PC-9 (cell line): Measurements from ENCODE around the gene PRAMEF1. TPM values are rescaled to one million over a fixed set of nuclear protein-coding genes. Genes with fewer than 3 reads are reported as not detected.
"Not testable (repeated sequence)": the region's sequence is repeated elsewhere in the genome, so short reads cannot be mapped to it uniquely, and the experiment has no call there.

Experiments used
- BruUV-seq: library from RNA; stranded (reverse); fragments of 400-500 nt; replicated peaks from 2 replicates; lab custom pipeline; 2021; lab: Mats Ljungman, UMichigan
- CTCF ChIA-PET: fragments of 300-600 bp; sonication (Branson Sonifier 250); formaldehyde crosslinking; loops from one replicate; lab custom pipeline; 2022; ENCODE audit warnings: antibody characterized with exemption; lab: Charles Lee
- POLR2A ChIA-PET: fragments of 300-600 bp; sonication (Branson Sonifier 250); formaldehyde crosslinking; loops from one replicate; lab custom pipeline; 2022; ENCODE audit warnings: antibody characterized with exemption; ENCODE audit not compliant: unreplicated experiment; lab: Charles Lee
- DNase-seq, 2 experiments: peaks; one replicate each; pipeline versions ENCODE4 v3.0.0 to v3.0.0-alpha.2; 2015 to 2022; ENCODE audit warnings: mixed read lengths in 1 of 2
- H2AFZ ChIP-seq: fragments of 200-600 bp; sonication (generic); 2 replicates; pipeline ENCODE4 v1.8.1; 2017; ENCODE audit warnings: antibody characterized with exemption
- H3F3A ChIP-seq: fragments of 200-600 bp; sonication (generic); 2 replicates; pipeline ENCODE4 v1.8.1; 2017; ENCODE audit warnings: antibody characterized with exemption, mild to moderate bottlenecking, low read depth; ENCODE audit not compliant: insufficient read depth
- H3K27ac ChIP-seq: fragments of 200-600 bp; sonication (generic); 2 replicates; pipeline ENCODE4 v1.6.1; 2016; ENCODE audit warnings: mixed run types
- H3K27me3 ChIP-seq: fragments of 200-600 bp; sonication (generic); 2 replicates; pipeline ENCODE4 v1.6.1; 2016; ENCODE audit warnings: low read depth, mixed run types; ENCODE audit not compliant: insufficient read depth
- H3K36me3 ChIP-seq: fragments of 200-600 bp; sonication (generic); 2 replicates; pipeline ENCODE4 v1.6.1; 2016; ENCODE audit warnings: low read depth, mixed run types
- H3K4me1 ChIP-seq: fragments of 200-600 bp; sonication (generic); replicated peaks from 2 replicates; pipeline ENCODE4 v1.6.1; 2016; ENCODE audit warnings: mixed run types; ENCODE audit not compliant: insufficient read depth
- H3K4me2 ChIP-seq: fragments of 200-600 bp; sonication (generic); 2 replicates; pipeline ENCODE4 v1.6.1; 2017; ENCODE audit warnings: mixed run types
- H3K4me3 ChIP-seq: fragments of 200-600 bp; sonication (generic); 2 replicates; pipeline ENCODE4 v1.6.1; 2016; ENCODE audit warnings: mixed run types
- H3K79me2 ChIP-seq: fragments of 200-600 bp; sonication (generic); 2 replicates; pipeline ENCODE4 v1.6.1; 2017; ENCODE audit warnings: low read depth, mixed run types
- H3K9me2 ChIP-seq: fragments of 200-600 bp; sonication (generic); 2 replicates; pipeline ENCODE4 v1.8.1; 2017; ENCODE audit warnings: mild to moderate bottlenecking; ENCODE audit not compliant: insufficient read depth
- H3K9me3 ChIP-seq: fragments of 200-600 bp; sonication (generic); 2 replicates; pipeline ENCODE4 v1.8.1; 2016; ENCODE audit warnings: low read depth; ENCODE audit not compliant: insufficient read depth
- H4K20me1 ChIP-seq: fragments of 200-600 bp; sonication (generic); 2 replicates; pipeline ENCODE4 v1.8.1; 2017; ENCODE audit not compliant: insufficient read depth
- CTCF ChIP-seq: fragments of 200-600 bp; sonication (generic); conservative IDR thresholded peaks from 2 replicates; pipeline ENCODE4 v1.6.1; 2017; ENCODE audit warnings: mixed run types, antibody characterized with exemption, mild to moderate bottlenecking, moderate library complexity
- EZH2 ChIP-seq: fragments of 200-600 bp; sonication (generic); IDR thresholded peaks from 2 replicates; pipeline ENCODE4 v1.8.0; 2017; ENCODE audit warnings: antibody characterized with exemption, low read depth
- intact Hi-C: fragments of 100-400 bp; cut with micrococcal nuclease; formaldehyde crosslinking; loops from one replicate; pipeline ENCODE4 v1.10.0; 2022; ENCODE audit not compliant: unreplicated experiment
- total RNA-seq: library from RNA; stranded (reverse); gene quantifications from 2 replicates; pipeline ENCODE4 v1.2.3, GENCODE V29; 2021

The PRAMEF1 gene
- total RNA-seq, 1 experiment from 2014 or later: not detected

GRCh38 chr1:12810691-12811408, 19.7 kb downstream of the PRAMEF1 start:
- Histone ChIP-seq H3K9me3 (no peaks in the 10 kb centered on the region), H3K4me2 (no peak overlapping the region), H3K27ac (no peak overlapping the region), H3K36me3 (no peaks in the 10 kb centered on the region), H4K20me1 (no peaks in the 10 kb centered on the region), H3K4me3 (no peak overlapping the region), H2AFZ (no peak overlapping the region), H3K27me3 (peaks cover 2% of the 10 kb centered on the region; the same call in 1 of the 2 replicates), H3K79me2 (no peaks in the 10 kb centered on the region), H3K4me1 (no peaks in the 10 kb centered on the region), H3K9me2 (no peaks in the 10 kb centered on the region), H3F3A (no peaks in the 10 kb centered on the region)
- DNase-seq: no peak
- CTCF ChIA-PET: no interaction called here
- POLR2A ChIA-PET: no interaction called here
- no TSS peak for BruUV-seq
- intact Hi-C loops: no loop called here
- TF ChIP-seq EZH2: no peak
- TF ChIP-seq CTCF: no peak

GRCh38 chr1:12811409-12811784, 20.2 kb downstream of the PRAMEF1 start:
- Histone ChIP-seq H3F3A (no peaks in the 10 kb centered on the region), H3K4me2 (no peak overlapping the region), H3K4me3 (no peak overlapping the region), H3K9me3 (no peaks in the 10 kb centered on the region), H2AFZ (no peak overlapping the region), H3K36me3 (no peaks in the 10 kb centered on the region), H3K27ac (no peak overlapping the region), H3K9me2 (no peaks in the 10 kb centered on the region), H4K20me1 (no peaks in the 10 kb centered on the region), H3K79me2 (no peaks in the 10 kb centered on the region), H3K27me3 (peaks cover 2% of the 10 kb centered on the region; the same call in 1 of the 2 replicates), H3K4me1 (no peaks in the 10 kb centered on the region)
- no peak for DNase-seq
- ChIA-PET POLR2A (no interaction called here), CTCF (no interaction called here)
- no TSS peak for BruUV-seq
- intact Hi-C loops: no loop called here
- TF ChIP-seq CTCF (no peak), EZH2 (no peak)

- intact Hi-C loops, H3K9me3 ChIP-seq, H3K27ac ChIP-seq, BruUV-seq, H3K4me3 ChIP-seq, H3F3A ChIP-seq, H3K4me1 ChIP-seq, POLR2A ChIA-PET, H3K36me3 ChIP-seq, H3K4me2 ChIP-seq, H2AFZ ChIP-seq, H3K9me2 ChIP-seq, DNase-seq, H3K79me2 ChIP-seq, CTCF ChIA-PET, H4K20me1 ChIP-seq, H3K27me3 ChIP-seq: not testable (repeated sequence)
Observed at GRCh38 chr1:12819061-12819460, 27.9 kb downstream of the PRAMEF1 start.

- H3K36me3 ChIP-seq, H4K20me1 ChIP-seq, CTCF ChIA-PET, H3K4me3 ChIP-seq, intact Hi-C loops, H3K4me2 ChIP-seq, DNase-seq, H3K4me1 ChIP-seq, H3K9me2 ChIP-seq, H2AFZ ChIP-seq, H3K27me3 ChIP-seq, H3K27ac ChIP-seq, H3K9me3 ChIP-seq, POLR2A ChIA-PET, H3K79me2 ChIP-seq, BruUV-seq, H3F3A ChIP-seq: not testable (repeated sequence)
Observed at GRCh38 chr1:12831310-12831709, 40.1 kb downstream of the PRAMEF1 start, which contains the start of gene PRAMEF11. TSS of gene PRAMEF11 (minus strand) at chr1:12831410. CDS start at chr1:12828789, 2,621 bp downstream.

GRCh38 chr1:12833251-12833650, 42.1 kb downstream of the PRAMEF1 start:
- H3K4me1 ChIP-seq: not testable (repeated sequence)

More at GRCh38 chr1:12833251-12833650, 42.1 kb downstream of the PRAMEF1 start:
- H3K9me2 ChIP-seq, CTCF ChIA-PET, H3K27ac ChIP-seq, H3K4me3 ChIP-seq, intact Hi-C loops, BruUV-seq, H3K9me3 ChIP-seq, H3K36me3 ChIP-seq, H3K27me3 ChIP-seq, H3F3A ChIP-seq, H2AFZ ChIP-seq, POLR2A ChIA-PET, DNase-seq, H4K20me1 ChIP-seq, H3K4me2 ChIP-seq, H3K79me2 ChIP-seq: not testable (repeated sequence)
